HAP-1 (cell line): ENCODE measurements around the gene DPP9.
A peak's percentile ranks its signal among the peaks of the same experiment; 100 is the strongest.
"Not testable (repeated sequence)": the region's sequence is repeated elsewhere in the genome, so short reads cannot be mapped to it uniquely, and the experiment has no call there.

Experiments
- DNase-seq, 2 experiments: peaks; one replicate each; pipeline ENCODE4 v3.0.0-alpha.2; 2016 to 2020; ENCODE audit warnings: low spot score in 2 of 2
- H3K27me3 ChIP-seq: fragments of 250-450 bp; sonication (Bioruptor Pico); 2 replicates; pipeline ENCODE4 v1.5.1; 2020; ENCODE audit warnings: low read depth, mild to moderate bottlenecking, moderate library complexity
- H3K36me3 ChIP-seq: fragments of 250-450 bp; sonication (Bioruptor Pico); replicated peaks from 2 replicates; pipeline ENCODE4 v1.5.1; 2020; ENCODE audit warnings: mild to moderate bottlenecking
- H3K4me1 ChIP-seq: fragments of 250-450 bp; sonication (Bioruptor Pico); 2 replicates; pipeline ENCODE4 v1.5.1; 2020; ENCODE audit warnings: mild to moderate bottlenecking
- H3K4me3 ChIP-seq: fragments of 250-450 bp; sonication (Bioruptor Pico); 2 replicates; pipeline ENCODE4 v1.5.1; 2020; ENCODE audit warnings: mild to moderate bottlenecking, moderate library complexity
- H3K9me3 ChIP-seq: fragments of 250-450 bp; sonication (Bioruptor Pico); 2 replicates; pipeline ENCODE4 v1.5.1; 2020; ENCODE audit warnings: mild to moderate bottlenecking, moderate library complexity
- in situ Hi-C: fragments of 300-500 bp; cut with MboI; formaldehyde crosslinking; loops from 3 replicates; pipeline ENCODE4 v1.14.3; 2020; ENCODE audit warnings: low sequenced_read_pairs, inconsistent platforms, mixed read lengths

The DPP9 gene

GRCh38 chr19:4749870-4750590 lies 26.4 kb upstream of the DPP9 start:
- no peaks in the 10 kb centered on the region for H3K9me3 ChIP-seq
- no peaks in the 10 kb centered on the region for H3K4me1 ChIP-seq
- H3K27me3 ChIP-seq, result peaks cover 9% of the 10 kb centered on the region
- no peaks in the 10 kb centered on the region for H3K36me3 ChIP-seq
- DNase-seq, result no peak
- no peak overlapping the region for H3K4me3 ChIP-seq
- in situ Hi-C loops, result no loop called here

GRCh38 chr19:4748589-4748988 lies 24.9 kb upstream of the DPP9 start:
- H3K4me3 ChIP-seq, result no peak overlapping the region
- peaks cover 9% of the 10 kb centered on the region for H3K27me3 ChIP-seq
- no peaks in the 10 kb centered on the region for H3K4me1 ChIP-seq
- DNase-seq, result no peak
- H3K9me3 ChIP-seq, result no peaks in the 10 kb centered on the region
- in situ Hi-C loops, result no loop called here
- no peaks in the 10 kb centered on the region for H3K36me3 ChIP-seq

GRCh38 chr19:4748185-4748584 lies 24.5 kb upstream of the DPP9 start:
- DNase-seq, result no peak
- no peaks in the 10 kb centered on the region for H3K9me3 ChIP-seq
- H3K4me3 ChIP-seq, result no peak overlapping the region
- no peaks in the 10 kb centered on the region for H3K4me1 ChIP-seq
- H3K27me3 ChIP-seq, result peaks cover 9% of the 10 kb centered on the region
- in situ Hi-C loops, result no loop called here
- no peaks in the 10 kb centered on the region for H3K36me3 ChIP-seq

GRCh38 chr19:4745986-4746385 lies 22.3 kb upstream of the DPP9 start:
- H3K36me3 ChIP-seq, result no peaks in the 10 kb centered on the region
- peaks cover 9% of the 10 kb centered on the region for H3K27me3 ChIP-seq
- DNase-seq, result no peak
- in situ Hi-C loops, result no loop called here
- no peak overlapping the region for H3K4me3 ChIP-seq
- H3K4me1 ChIP-seq, result no peaks in the 10 kb centered on the region
- no peaks in the 10 kb centered on the region for H3K9me3 ChIP-seq

DNA sequence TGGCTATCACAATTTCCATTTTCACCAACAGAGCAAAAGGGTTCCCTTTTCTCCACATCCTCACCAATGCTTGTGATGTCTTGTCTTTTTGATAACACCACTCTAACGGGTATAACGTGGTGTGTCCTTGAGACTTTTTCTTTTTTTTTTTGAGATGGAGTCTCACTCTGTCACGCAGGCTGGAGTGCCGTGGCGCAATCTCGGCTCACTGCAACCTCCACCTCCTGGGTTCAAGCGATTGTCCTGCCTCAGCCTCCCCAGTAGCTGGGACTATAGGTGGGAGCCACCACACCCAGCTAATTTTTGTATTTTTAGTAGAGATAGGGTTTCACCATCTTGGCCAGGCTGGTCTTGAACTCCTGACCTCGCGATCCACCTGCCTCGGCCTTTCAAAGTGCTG lies 21.5 kb upstream of the DPP9 start:
- in situ Hi-C loops, H3K4me3 ChIP-seq, H3K9me3 ChIP-seq, H3K4me1 ChIP-seq, H3K36me3 ChIP-seq, DNase-seq, H3K27me3 ChIP-seq: not testable (repeated sequence)

GRCh38 chr19:4744451-4745174 lies 21.0 kb upstream of the DPP9 start:
- H3K27me3 ChIP-seq, result peaks cover 9% of the 10 kb centered on the region
- in situ Hi-C loops, result no loop called here
- H3K4me3 ChIP-seq, result no peak overlapping the region
- DNase-seq, result no peak
- H3K36me3 ChIP-seq, result no peaks in the 10 kb centered on the region
- H3K4me1 ChIP-seq, result no peaks in the 10 kb centered on the region
- H3K9me3 ChIP-seq, result no peaks in the 10 kb centered on the region

DNA sequence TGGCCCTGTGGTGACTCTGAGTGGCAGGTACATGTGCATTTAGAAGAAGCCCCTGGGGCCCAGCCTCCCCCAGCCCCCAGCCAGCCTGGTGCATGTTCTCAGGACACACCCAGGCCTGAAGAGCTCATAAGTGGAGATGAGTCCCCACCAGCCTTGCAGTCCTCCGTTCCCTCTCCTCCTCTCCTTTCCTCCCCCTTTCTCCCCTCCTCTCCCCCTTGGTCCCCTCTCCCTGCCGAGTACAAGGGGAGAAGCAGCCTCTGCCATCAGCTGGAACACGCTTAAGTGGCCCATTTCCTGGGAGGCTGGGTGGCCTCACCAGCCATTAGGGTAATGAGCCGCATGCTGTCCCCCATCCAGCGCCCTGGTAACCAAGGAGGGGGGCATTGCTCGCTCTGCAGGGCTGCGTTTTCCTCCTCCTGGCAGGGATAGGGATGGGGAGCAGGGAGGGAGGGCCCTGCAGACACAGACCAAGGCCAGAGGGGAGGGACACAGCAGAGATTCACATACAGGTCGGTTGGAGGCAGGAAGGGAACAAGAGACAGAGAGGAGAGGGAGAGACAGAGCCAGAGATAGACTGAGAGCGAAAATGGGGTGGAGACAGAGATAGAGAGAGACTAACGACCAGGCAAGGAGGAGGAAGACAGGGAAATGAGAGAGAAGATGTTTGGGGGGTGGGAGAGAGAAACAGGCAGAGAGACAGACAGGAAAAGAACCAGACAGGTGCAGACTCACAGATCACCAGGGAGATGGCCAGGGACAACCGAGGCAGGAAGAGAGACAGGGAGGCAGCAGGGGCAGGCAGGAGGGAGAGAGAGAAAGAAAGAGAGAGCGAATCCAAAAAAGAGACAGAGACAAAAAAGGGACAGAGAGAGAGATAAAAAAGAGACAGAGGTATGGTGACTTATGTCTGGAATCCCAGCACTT lies 19.3 kb upstream of the DPP9 start:
- in situ Hi-C loops, result no loop called here
- Histone ChIP-seq H3K9me3 (no peaks in the 10 kb centered on the region), H3K36me3 (no peaks in the 10 kb centered on the region), H3K4me3 (no peak overlapping the region), H3K4me1 (no peaks in the 10 kb centered on the region), H3K27me3 (peaks cover 2% of the 10 kb centered on the region)
- no peak for DNase-seq

GRCh38 chr19:4740092-4740491 lies 16.4 kb upstream of the DPP9 start:
- in situ Hi-C loops, result no loop called here

GRCh38 chr19:4738734-4739133 lies 15.1 kb upstream of the DPP9 start:
- in situ Hi-C loops, result no loop called here
- Histone ChIP-seq H3K4me1 (no peaks in the 10 kb centered on the region), H3K36me3 (no peaks in the 10 kb centered on the region), H3K9me3 (no peaks in the 10 kb centered on the region), H3K27me3 (no peaks in the 10 kb centered on the region), H3K4me3 (no peak overlapping the region)
- DNase-seq, result no peak

More at GRCh38 chr19:4740092-4740491, 16.4 kb upstream of the DPP9 start:
- Histone ChIP-seq H3K9me3 (no peaks in the 10 kb centered on the region), H3K36me3 (no peaks in the 10 kb centered on the region), H3K4me1 (no peaks in the 10 kb centered on the region), H3K27me3 (no peaks in the 10 kb centered on the region), H3K4me3 (no peak overlapping the region)
- DNase-seq, result no peak

- Histone ChIP-seq H3K4me3 (no peak overlapping the region), H3K36me3 (no peaks in the 10 kb centered on the region), H3K27me3 (0 out of 2 replicates have a peak, but pooled peaks cover 3% of the 10 kb centered on the region), H3K4me1 (no peaks in the 10 kb centered on the region), H3K9me3 (no peaks in the 10 kb centered on the region)
- DNase-seq, result no peak
- in situ Hi-C loops, result no loop called here
Observed at GRCh38 chr19:4737955-4738600, 14.4 kb upstream of the DPP9 start.

- H3K27me3 ChIP-seq, result 0 out of 2 replicates have a peak, but pooled peaks cover 3% of the 10 kb centered on the region
- H3K4me3 ChIP-seq, result no peak overlapping the region
- no peaks in the 10 kb centered on the region for H3K9me3 ChIP-seq
- no peak for DNase-seq
- no peaks in the 10 kb centered on the region for H3K36me3 ChIP-seq
- in situ Hi-C loops, result loop anchor here (5.0 kb wide), 1 partner anchor 58 kb away; the partner anchor contains the start of gene FEM1A
- H3K4me1 ChIP-seq, result no peaks in the 10 kb centered on the region
Observed at GRCh38 chr19:4733755-4734345, 10.2 kb upstream of the DPP9 start.

DNA sequence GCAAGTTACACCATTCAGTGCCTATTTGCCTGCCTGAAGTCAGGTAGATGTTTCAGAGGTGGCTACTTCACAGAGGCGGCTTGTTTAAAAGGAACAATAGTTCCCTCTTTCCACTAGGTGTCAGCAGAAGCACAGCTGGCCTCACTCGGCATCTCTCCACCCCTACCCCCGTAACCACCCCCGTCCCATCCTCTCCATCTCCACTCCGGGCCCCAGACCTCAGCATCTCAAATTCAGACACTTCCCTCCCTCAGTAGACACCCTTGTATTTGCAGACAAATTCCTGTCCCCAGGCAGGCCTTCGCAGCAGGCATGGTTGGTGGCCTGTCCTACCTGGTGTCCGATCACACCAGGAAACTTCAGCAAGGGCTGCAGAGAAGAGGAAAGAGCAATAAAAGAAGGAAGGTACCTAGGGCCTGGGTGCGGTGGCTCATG lies 9.1 kb upstream of the DPP9 start:
- Histone ChIP-seq H3K4me3 (no peak overlapping the region), H3K9me3 (no peaks in the 10 kb centered on the region)
- peak; percentile 70 to 75 for DNase-seq

GRCh38 chr19:4730740-4731171 lies 7.1 kb upstream of the DPP9 start:
- H3K4me3 ChIP-seq, result no peak overlapping the region
- in situ Hi-C loops, result loop anchor here (5.0 kb wide), 1 partner anchor 62 kb away; the partner anchor contains the start of gene FEM1A
- no peaks in the 10 kb centered on the region for H3K4me1 ChIP-seq
- H3K36me3 ChIP-seq, result no peaks in the 10 kb centered on the region
- no peaks in the 10 kb centered on the region for H3K9me3 ChIP-seq
- DNase-seq, result peak in 1 of 2 experiments; percentile 70
- 0 out of 2 replicates have a peak, but pooled peaks cover 3% of the 10 kb centered on the region for H3K27me3 ChIP-seq

More for the DNA sequence above, 9.1 kb upstream of the DPP9 start:
- in situ Hi-C loops, result loop anchor here (5.0 kb wide), 1 partner anchor 60 kb away; the partner anchor contains the start of gene FEM1A
- Histone ChIP-seq H3K36me3 (no peaks in the 10 kb centered on the region), H3K27me3 (0 out of 2 replicates have a peak, but pooled peaks cover 3% of the 10 kb centered on the region), H3K4me1 (no peaks in the 10 kb centered on the region)
